GM21381 (cell line): Measurements from ENCODE around the gene SCART1.
"Not testable (repeated sequence)": the region's sequence is repeated elsewhere in the genome, so short reads cannot be mapped to it uniquely, and the experiment has no call there.

Source experiments
- ATAC-seq: cut with Tn5 transposase; IDR thresholded peaks from one replicate; pipeline ENCODE4 v1.9.1; 2021; ENCODE audit warnings: mild to moderate bottlenecking, moderate library complexity; ENCODE audit not compliant: unreplicated experiment

The SCART1 gene

DNA sequence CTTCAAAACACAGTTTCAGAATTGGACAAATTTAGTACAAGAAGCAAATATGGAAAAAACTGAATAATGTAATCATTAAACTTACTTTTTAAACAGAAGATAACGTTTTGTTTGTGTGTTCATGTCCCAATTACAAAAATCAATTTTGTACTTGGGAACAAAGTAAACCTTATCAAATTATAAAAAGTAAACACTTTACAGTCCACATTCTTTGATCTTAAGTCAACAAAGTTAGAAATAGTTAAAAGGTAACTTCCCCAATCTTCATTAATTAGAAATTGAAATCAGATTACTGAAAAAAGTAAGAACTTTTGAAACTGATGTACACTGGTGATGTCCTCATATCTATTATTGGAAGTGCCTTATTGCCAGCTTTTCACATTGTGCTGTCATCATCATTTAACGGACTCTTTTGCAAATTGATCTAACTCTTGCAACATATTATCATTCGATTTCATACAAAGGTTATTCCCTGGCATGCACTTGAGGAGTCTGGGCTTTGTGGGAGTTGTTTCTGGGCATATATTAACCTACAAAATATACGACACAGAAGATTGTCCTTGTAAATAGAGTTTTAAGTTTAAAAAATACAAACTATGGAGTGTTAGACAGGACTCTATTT is 58.3 kb downstream of the SCART1 start:
- ATAC-seq, result no peak

DNA sequence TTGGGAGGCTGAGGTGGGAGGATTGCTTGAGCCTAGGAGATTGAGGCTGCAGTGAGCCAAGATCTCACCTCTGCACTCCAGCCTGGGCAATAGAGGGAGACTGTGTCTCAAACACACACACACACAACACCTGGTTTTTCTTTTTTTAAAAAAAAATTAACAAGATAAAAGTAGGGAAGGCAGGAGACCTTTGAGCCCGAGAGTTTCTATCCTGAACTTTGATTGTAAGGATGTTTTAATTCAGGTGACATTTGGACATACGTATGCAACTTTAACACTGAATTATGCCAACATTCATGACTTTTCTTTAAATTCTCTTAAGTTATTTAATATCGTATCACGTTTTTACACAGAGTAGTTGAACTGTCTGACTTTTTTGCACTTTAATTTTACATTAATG is 61.7 kb downstream of the SCART1 start:
- ATAC-seq, result no peak

DNA sequence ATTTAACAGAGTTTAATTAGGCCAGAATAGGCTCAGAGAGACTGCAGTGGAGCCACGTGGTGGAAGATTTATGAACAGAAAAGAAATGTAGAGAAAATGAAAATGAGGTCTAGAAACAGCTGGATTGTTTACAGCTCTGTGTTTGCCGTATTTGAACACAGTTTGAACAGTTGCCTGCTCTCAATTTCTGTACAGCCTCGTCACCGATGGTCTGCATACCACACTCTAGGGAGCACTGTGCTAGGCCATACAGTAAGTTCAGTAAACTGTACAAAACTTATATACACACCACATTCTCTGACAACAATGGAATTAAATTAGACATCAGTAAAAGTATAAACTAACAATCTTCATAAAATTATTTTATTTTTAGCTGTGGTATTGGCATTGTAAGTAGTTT is 62.3 kb downstream of the SCART1 start:
- no peak for ATAC-seq

DNA sequence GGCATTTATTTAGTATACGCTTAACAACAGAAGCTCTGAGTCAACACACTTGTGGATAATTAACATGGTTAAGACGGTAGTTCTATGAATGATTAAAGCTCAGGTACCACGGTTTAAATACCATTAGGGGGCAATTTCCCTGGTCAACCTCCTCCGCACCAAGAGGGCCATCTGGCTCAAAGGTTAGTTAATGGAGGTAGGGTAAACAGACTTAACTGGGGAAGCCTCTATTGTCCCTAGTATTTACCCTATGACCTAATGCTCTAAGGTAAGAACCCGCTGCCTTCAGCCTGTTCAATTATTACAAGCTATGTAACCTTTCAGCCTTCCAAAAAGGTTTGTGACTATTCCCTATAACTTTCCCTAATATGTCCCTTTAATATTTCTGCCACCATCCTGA is 64.8 kb downstream of the SCART1 start:
- ATAC-seq, result not testable (repeated sequence)
